GM10266 (cell line): ENCODE results near the gene PEPD.

Experiments used
- DNase-seq: peaks from one replicate; pipeline ENCODE4 v3.0.0; 2012; ENCODE audit errors: extremely low spot score
- TF ChIP-seq, protein P1 (sequence below): IDR thresholded peaks from 2 replicates; pipeline ENCODE4 v1.5.1; 2012; ENCODE audit warnings: mild to moderate bottlenecking, low read depth; ENCODE audit not compliant: control insufficient read depth, insufficient read depth; ENCODE audit errors: missing control alignments

PEPD gene

DNA sequence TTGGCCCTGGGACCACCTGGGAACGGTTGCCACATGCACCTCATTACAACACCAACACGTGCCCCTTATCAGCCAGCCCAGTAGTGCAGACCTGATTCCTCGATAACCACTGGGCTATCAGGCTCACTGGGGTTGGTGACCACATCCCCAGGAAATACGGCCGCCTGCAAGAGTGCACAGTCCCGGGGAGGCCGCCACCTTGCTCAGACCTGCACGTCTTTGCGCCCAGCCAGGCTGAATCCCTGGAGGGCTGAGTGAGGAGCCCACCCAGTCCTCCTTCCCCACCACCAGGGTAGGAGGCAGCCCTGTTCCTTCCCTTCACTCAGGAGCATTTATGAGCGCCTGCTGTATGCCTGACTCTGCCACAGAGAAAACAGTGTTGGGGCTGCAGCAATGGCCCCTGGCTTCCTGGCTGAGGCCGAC is 80.3 kb downstream of the PEPD start:
- TF ChIP-seq, protein P1, sequence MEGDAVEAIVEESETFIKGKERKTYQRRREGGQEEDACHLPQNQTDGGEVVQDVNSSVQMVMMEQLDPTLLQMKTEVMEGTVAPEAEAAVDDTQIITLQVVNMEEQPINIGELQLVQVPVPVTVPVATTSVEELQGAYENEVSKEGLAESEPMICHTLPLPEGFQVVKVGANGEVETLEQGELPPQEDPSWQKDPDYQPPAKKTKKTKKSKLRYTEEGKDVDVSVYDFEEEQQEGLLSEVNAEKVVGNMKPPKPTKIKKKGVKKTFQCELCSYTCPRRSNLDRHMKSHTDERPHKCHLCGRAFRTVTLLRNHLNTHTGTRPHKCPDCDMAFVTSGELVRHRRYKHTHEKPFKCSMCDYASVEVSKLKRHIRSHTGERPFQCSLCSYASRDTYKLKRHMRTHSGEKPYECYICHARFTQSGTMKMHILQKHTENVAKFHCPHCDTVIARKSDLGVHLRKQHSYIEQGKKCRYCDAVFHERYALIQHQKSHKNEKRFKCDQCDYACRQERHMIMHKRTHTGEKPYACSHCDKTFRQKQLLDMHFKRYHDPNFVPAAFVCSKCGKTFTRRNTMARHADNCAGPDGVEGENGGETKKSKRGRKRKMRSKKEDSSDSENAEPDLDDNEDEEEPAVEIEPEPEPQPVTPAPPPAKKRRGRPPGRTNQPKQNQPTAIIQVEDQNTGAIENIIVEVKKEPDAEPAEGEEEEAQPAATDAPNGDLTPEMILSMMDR: no peak
- DNase-seq: no peak

DNA sequence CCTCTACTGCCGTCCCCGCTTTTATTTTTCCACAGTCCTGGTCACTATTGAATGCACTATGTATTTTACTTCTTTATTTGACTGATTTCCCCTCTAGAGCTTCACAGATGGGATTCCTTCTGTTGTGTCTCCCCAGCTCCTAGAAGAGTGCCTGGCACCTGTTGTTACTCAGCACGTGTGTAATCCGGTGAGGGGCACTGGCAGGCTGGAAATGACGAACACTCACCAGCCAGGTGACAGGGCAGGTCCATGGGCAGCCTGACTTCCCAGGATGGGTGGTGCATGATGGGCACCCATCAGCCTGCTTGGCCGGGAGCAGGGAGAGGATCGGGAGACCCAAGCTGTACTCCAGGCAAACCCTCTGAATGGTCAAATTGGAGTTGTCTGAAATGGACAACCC is 80.9 kb downstream of the PEPD start:
- TF ChIP-seq, protein P1: no peak
- no peak for DNase-seq

DNA sequence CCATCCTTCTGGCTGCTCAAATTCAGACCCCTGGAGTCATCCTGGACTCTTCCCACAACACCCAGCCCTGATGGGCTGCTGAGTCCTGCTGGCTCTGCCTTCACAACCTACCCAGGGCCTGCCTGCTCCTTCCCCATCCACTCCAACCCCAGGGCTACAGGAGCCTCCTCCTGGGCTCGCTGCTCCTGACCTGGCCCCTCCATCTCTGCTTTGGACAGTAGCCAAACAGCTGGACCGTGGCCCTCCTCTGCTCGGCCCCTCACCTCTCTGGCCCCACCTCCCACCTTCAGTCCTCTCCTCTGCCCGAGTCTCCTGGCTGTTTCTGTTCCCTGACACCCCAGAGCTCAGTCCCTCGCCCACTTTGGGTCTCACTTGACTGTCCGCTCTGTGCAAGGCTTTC is 81.3 kb downstream of the PEPD start:
- DNase-seq: no peak
- TF ChIP-seq, protein P1: no peak

DNA sequence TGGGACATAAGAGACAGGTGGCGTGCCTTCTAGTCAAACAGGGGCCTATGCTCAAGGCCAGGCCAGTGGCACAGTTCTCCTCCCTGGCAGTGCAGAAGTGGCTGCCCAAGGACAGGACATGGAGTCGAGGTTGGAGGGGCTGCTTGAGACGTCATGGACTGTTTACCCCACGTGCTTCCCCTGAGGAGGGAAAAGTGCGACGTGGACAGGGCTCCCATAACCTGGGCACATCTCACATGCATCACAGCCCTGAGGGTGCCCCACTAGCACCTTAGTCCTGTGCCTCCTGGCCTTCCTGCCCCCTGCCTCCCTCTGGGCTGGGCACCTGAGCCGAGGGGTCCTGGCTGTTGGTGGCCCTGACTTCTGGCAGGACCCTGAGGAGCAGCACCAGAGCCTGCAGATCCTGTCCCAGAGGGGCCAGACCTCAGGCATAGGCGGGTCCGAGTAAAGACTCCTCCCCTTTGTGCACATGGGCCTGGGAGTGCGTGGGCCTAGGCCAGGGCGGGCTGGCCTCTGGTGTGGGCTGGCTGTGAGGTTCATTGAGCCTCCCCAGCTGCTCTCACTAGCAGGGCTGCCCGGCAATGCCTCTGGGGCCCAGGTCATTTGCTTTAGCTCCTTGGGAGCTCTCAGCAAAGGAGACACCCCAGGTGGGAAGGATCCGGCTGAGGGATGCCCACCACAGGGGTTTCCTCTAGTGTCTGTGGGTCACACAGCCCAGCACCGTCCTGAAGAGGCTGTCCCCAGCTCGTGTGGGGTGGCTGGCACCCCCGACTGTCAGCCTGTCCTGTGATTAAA is 82.4 kb downstream of the PEPD start:
- DNase-seq: no peak
- TF ChIP-seq, protein P1: no peak

DNA sequence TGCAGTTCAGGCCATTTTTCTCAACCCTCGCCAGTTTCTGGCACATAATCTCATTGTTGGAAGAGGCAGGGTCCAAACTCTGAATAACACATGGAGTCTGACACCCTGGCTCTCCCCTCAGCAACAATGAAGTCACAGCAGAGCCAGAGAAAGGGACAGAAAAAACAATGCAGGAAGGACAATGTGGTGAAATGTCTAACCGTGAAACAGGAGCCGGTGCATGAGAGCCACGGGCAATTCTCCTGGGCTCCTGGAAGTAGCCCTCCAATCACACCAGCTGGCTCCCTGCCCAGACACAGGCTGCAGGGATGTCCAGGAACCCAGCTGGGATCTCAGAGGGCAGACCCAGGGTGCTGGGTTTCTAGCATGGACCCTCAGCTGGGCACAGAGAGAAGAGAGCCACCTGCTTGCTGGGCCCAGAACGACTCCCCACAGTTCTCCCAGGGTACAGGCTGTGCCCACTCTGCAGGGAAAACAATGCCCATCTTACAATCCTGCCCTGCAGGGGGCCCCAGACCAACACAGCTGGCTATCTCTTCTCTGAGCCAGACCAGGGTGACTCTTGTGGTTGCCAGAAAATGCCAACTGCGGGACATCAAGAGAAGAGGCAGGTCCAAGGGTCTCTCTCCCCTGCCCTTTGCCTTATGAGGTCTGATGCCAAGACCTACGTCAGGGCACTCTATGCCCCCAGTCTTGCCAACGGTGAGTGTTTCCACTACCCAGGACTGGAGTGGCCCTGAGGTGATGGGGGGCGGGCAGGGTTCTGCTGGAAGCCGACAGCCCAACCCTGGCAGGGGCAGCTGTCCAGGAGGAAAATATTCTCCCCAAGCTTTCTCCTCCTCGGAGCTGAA is 83.5 kb downstream of the PEPD start:
- DNase-seq: no peak
- TF ChIP-seq, protein P1: no peak

DNA sequence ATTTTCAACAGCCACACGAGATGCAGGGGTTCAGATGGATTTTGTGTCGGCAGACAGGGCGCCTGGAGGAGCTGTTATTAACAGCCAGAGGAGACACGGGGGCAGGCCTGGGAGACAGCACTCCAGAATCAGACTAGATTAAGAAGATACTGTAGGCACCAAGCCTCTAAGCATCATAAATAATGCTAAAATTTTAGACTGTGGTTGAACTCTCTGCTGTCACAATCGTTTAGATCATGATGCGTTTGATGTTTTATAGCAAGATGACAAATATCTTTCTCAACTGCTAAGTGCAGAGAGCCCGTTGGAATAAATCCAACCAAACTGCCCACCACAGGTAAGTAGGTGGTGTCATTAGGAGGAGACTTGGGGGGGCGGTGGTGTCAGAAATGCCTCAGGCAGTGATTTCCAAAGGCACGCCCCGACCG is 84.2 kb downstream of the PEPD start:
- DNase-seq: no peak

More for the DNA sequence above, 84.2 kb downstream of the PEPD start:
- TF ChIP-seq, protein P1: no peak
